Measurements from ENCODE around the gene TMEM116.

DNA sequence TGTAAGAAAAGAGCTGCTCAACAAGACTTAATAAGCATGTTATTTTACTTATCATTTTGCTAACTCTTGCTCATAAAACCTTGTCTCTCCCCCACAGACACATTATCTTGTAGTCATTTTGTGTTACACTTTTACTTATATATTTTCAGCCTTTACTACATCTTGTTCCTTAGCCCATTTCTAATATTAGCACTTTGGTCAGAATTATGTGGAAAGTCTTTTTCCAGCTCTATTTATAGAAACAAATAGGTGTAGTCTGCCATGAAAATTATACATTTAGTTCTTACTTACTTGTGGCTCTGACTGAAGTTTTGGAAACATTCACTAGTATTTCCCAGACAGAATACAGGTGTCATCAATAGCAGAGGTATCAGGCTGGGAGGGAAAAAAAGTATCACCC is 76.1 kb downstream of the TMEM116 start:
- no peak for TF ChIP-seq POLR2A (IDR thresholded peaks at IDR 0.05)
- TF ChIP-seq, protein P1, sequence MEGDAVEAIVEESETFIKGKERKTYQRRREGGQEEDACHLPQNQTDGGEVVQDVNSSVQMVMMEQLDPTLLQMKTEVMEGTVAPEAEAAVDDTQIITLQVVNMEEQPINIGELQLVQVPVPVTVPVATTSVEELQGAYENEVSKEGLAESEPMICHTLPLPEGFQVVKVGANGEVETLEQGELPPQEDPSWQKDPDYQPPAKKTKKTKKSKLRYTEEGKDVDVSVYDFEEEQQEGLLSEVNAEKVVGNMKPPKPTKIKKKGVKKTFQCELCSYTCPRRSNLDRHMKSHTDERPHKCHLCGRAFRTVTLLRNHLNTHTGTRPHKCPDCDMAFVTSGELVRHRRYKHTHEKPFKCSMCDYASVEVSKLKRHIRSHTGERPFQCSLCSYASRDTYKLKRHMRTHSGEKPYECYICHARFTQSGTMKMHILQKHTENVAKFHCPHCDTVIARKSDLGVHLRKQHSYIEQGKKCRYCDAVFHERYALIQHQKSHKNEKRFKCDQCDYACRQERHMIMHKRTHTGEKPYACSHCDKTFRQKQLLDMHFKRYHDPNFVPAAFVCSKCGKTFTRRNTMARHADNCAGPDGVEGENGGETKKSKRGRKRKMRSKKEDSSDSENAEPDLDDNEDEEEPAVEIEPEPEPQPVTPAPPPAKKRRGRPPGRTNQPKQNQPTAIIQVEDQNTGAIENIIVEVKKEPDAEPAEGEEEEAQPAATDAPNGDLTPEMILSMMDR (IDR thresholded peaks at IDR 0.05) = no peak

Data from sigmoid colon (tissue), 3 donors.